GM13977 (cell line): ENCODE results near the gene ZNF512B.

ENCODE experiments used
- DNase-seq: peaks from one replicate; pipeline ENCODE4 v3.0.0; 2012; ENCODE audit warnings: low spot score
- in situ Hi-C: fragments of 300-500 bp; cut with MboI; formaldehyde crosslinking; loops from one replicate; pipeline ENCODE4 v1.12.0; 2022; ENCODE audit warnings: low sequenced_read_pairs, low pct_unique_long_range_greater_than_20kb, mixed read lengths, inconsistent platforms; ENCODE audit not compliant: unreplicated experiment
- TF ChIP-seq, protein P1 (sequence below): IDR thresholded peaks from 2 replicates; pipeline ENCODE4 v1.5.1; 2012; ENCODE audit warnings: mild to moderate bottlenecking, control low read depth; ENCODE audit not compliant: insufficient read depth; ENCODE audit errors: extremely low read depth, missing control alignments

Gene ZNF512B

DNA sequence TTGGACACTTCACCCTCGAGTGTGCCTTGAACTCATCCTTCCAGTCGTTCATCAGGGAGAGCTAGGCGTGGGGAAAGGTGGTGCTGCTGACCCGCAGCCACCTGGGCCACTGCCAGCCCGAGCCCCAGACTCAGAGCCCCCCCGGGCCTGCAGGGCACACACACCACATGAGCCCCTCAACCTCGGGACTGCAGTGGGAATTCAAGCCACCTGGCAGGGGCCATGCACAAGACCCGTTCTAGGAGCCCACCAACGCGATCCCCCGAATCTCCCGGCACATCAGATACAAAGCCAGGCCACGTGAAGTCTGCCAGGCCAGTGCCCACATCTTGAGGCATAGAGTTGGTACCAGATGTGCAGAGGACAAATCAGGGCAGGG, 2.8 kb downstream of the ZNF512B start:
- in situ Hi-C loops: no loop called here
- DNase-seq: no peak
- TF ChIP-seq, protein P1, sequence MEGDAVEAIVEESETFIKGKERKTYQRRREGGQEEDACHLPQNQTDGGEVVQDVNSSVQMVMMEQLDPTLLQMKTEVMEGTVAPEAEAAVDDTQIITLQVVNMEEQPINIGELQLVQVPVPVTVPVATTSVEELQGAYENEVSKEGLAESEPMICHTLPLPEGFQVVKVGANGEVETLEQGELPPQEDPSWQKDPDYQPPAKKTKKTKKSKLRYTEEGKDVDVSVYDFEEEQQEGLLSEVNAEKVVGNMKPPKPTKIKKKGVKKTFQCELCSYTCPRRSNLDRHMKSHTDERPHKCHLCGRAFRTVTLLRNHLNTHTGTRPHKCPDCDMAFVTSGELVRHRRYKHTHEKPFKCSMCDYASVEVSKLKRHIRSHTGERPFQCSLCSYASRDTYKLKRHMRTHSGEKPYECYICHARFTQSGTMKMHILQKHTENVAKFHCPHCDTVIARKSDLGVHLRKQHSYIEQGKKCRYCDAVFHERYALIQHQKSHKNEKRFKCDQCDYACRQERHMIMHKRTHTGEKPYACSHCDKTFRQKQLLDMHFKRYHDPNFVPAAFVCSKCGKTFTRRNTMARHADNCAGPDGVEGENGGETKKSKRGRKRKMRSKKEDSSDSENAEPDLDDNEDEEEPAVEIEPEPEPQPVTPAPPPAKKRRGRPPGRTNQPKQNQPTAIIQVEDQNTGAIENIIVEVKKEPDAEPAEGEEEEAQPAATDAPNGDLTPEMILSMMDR: no peak

DNA sequence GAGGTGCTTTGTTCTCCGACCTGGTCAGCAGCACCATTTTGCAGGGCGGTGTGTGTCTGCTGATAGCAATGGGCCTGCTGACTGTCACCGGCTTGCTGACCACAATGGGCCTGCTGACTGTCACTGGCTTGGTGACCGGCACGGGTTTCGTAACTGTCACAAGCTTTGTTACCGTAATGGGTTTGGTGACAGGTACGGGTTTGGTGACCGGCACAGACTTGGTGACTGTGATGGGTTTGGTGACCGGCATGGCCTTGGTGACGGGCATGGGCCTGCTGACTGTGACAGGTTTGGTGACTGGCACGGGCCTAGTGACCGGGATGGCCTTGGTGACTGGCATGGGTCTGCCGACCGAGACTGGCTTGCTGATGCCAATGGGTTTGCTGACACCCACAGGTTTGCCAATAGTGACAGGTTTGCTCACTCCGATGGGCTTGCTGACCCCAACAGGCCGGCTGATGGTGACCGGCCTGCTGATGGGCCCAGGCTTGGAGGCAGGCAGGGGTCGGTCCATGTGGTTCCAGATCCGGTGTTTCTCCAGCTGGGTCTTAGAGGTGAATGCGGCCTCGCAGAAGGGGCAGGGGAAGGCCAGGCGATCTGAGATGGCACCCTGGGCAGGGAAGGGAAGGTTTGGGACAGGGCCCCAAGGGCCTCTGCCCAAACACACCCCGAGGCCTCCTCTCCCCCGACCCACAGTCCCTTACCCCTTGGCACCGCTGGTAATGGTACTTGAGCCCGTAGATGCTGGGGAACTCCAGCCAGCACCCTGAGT, 3.4 kb downstream of the ZNF512B start:
- in situ Hi-C loops: no loop called here
- no peak for DNase-seq
- TF ChIP-seq, protein P1: no peak

DNA sequence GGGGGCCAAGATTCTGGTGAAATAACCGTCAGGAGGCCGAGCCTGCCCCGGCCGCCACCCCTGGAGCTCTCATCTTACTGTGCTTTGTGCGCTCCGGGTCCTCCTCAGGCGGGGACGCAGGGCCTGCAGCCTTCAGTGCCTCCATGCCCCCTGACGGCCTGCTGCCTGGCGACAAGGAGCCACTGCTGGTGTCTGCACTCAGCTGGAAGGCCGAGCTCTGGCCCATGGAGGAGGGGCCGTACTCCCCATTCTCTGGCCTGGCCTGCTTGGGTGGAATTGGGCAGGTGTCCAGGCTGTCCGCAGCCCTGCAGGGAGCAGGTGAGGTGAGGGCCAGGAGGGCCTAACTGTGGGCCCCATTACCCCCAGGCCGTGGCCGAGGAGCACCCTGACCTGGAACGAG, 5.3 kb downstream of the ZNF512B start:
- no peak for DNase-seq
- TF ChIP-seq, protein P1: no peak
- in situ Hi-C loops: no loop called here

DNA sequence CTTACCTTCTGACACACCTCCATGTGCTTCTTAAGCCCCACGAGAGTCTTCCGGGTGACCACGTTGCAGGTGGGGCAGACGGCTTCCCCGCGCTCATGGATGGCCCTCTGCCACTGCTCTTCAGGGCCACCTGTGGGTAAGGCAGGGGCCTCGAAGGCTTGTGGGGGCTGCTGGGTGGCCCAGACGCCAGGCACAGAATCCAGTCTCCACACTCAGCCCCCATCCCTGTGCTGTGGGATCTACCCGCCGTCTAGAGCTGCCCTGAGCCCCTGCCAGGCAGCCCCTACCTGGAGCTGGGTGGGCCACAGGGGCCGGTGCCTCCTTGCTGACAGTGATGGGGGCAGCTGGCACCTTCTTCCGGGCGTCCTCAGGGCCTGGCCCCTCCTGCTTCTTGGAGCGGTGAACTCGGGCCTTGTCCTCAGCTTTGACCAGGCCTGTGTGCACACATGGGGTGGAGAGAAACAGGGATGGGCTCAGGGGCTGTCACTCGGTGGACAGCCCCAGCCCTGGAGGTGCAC, 5.9 kb downstream of the ZNF512B start:
- TF ChIP-seq, protein P1: no peak
- in situ Hi-C loops: no loop called here
- no peak for DNase-seq

DNA sequence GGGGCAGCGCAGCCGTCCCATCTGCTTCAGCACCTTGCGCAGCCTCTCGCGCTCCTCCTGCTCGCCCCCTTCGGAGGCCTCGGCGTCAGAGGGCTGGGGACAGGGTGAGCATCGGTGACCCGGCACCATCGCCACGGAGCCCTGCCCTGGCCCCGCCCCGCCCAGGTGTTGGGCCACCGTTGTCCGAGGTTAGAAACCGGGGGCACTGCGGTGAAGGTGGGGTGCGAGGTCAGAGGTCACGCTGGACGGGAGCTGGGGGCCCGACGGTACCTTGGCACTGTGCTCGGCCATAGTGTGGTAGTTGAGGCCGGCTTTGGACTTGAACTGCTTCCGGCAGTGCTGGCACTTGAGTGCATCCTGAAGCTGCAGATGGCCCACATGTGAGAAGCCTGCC, 6.4 kb downstream of the ZNF512B start:
- in situ Hi-C loops: no loop called here
- TF ChIP-seq, protein P1: no peak
- DNase-seq: no peak

DNA sequence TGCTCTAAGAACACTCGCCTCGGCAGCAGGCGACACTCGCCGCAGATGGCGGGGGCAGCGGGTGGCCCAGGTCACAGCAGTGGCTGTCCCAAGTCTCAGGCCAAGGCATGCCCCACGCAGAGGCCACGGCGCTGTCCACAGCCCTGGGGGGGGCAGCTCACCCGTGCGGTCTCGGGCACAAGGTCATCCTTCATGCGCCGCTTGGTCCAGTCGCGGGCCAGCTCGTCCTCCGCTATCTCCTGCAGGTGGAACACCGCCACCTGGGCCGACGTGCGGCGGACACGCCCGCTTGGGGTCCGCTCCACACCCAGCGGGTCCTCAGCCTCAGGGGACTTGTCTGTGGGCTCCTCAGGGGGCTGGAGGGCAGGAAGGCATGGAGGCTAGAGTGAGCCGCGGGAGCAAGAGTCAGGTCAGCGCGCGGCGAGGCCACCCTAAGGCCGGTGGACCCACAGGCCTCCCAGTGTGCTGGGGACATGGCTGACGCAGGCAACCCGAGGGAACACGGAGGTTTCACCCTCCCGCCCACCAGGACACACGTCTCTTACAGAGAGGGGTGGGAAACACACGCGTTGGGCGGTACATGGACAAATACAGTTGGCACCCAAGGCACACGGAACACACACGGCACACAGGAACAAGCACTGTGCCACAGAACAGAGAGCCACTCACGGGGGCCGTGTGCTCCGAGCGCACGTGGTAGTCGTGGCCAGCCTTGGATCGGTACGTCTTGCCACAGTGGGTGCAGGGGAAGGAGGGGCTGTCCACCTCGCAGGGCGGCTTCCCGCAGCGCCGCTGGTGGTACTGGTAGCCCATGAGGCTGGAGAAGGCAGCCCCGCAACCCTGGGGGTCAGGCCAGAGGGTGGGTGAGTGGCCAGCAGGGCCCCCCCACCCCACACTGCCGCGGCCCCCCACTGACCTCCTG, 7.0 kb downstream of the ZNF512B start:
- in situ Hi-C loops: no loop called here
- TF ChIP-seq, protein P1: no peak
- DNase-seq: no peak
